Heart right ventricle (tissue), 16 donors: ENCODE measurements around the gene ZMIZ1. TPM values are rescaled to one million over a fixed set of nuclear protein-coding genes. Genes with fewer than 3 reads are reported as not detected.

Experiments
- ATAC-seq, 8 donors: fragments of 200-7000 bp; cut with Tn5 transposase; one replicate each; pipeline ENCODE4 v1.9.1; 2020; ENCODE audit warnings: mild to moderate bottlenecking in 8 of 8, moderate library complexity in 8 of 8, moderate number of reproducible peaks in 1 of 8
- DNase-seq, 2 donors: peaks; one replicate each; pipeline ENCODE4 v3.0.0-alpha.2; 2020
- H3K27ac ChIP-seq, 10 donors: fragments of 200-600 bp; sonication (generic) in 2 of 10; one replicate each; pipeline versions ENCODE4 v1.5.0 to v1.8.0; 2020 to 2022; ENCODE audit warnings: mild to moderate bottlenecking in 3 of 10
- H3K27me3 ChIP-seq, 7 donors: fragments of 200-600 bp; one replicate each; pipeline ENCODE4 v1.8.0; 2021 to 2022; ENCODE audit warnings: mild to moderate bottlenecking in 2 of 7
- H3K36me3 ChIP-seq, 9 donors: fragments of 200-600 bp; sonication (generic) in 1 of 9; one replicate each; pipeline versions ENCODE4 v1.5.0 to v1.8.0; 2020 to 2022; ENCODE audit warnings: mild to moderate bottlenecking in 2 of 9
- H3K4me1 ChIP-seq, 9 donors: fragments of 200-600 bp; sonication (generic) in 1 of 9; one replicate each; pipeline versions ENCODE4 v1.5.0 to v1.8.0; 2020 to 2022; ENCODE audit warnings: mild to moderate bottlenecking in 4 of 9
- H3K4me3 ChIP-seq, 10 donors: fragments of 200-600 bp; sonication (generic) in 2 of 10; one replicate each; pipeline versions ENCODE4 v1.5.0 to v1.8.0; 2020 to 2022; ENCODE audit warnings: mild to moderate bottlenecking in 7 of 10, moderate library complexity in 2 of 10
- H3K9me3 ChIP-seq, 11 donors: fragments of 200-600 bp in 10 of 11; sonication (generic) in 2 of 11; one replicate each; pipeline versions ENCODE4 v1.5.0 to v1.8.0; 2013 to 2022; ENCODE audit warnings: mild to moderate bottlenecking in 2 of 11, control low read depth in 1 of 11, moderate library complexity in 1 of 11
- CTCF ChIP-seq, 9 donors: fragments of 200-600 bp; sonication (generic) in 2 of 9; IDR thresholded peaks; one replicate each; pipeline versions ENCODE4 v1.5.0 to v1.8.0; 2021 to 2022; ENCODE audit warnings: antibody characterized with exemption in 9 of 9, mild to moderate bottlenecking in 5 of 9, moderate library complexity in 1 of 9
- WGBS, 2 donors: extraction: QIAGEN DNeasy Blood & Tissue Kit; methylation state at CpG; one replicate each; pipeline ENCODE4 v1.1.7; 2013; ENCODE audit warnings: inconsistent platforms in 1 of 2; 5-methylcytosine and 5-hydroxymethylcytosine counted together
- intact Hi-C, 10 donors: fragments of 100-400 bp; cut with DNase I; formaldehyde crosslinking; loops; one replicate each; pipeline versions ENCODE4 v1.11.1 to v1.14.2; 2022
- polyA plus RNA-seq, 2 donors: library from polyadenylated mRNA; stranded (reverse); fragments of 200-250 nt; gene quantifications; one replicate each; pipeline ENCODE4 v1.2.3, GENCODE V29; 2013
- total RNA-seq, 10 donors: library from RNA; stranded (reverse); fragmentation: NEBNext Ultra II Directional in 3 of 10; extraction: Animal tissue kit (Norgen Biotek cat#: 25700) in 3 of 10; gene quantifications; one replicate each; pipeline versions ENCODE4 v1.2.1 to v1.2.4, GENCODE V29; 2021 to 2023
- donor health status: Arrhythmogenic right ventricular cardiomyopathy.
- donor health status: ischemic (EF 13 %, LVEDD 7.1; RV severe dilation, severe dysfunction).
- donor health status: healthy with polysubstance abuse.
- donor health status: DM: no; HTN: yes; CAD: no.
- donor health status: DM: no; HTN: no; CAD: no.
- donor health status: ischemic (EF 25% LVEDD 6.9; RV normal size, moderate dysfunction).
- donor health status: ischemic (EF 25% LVEDD 5.7; RV mildly dilated, moderate dysfunction).
- donor health status: healthy.
- donor health status: DM: yes; HTN: yes; CAD: no.
- donor health status: Ischemic cardiomyopathy.
- donor health status: ischemic (EF 35%, LVEDD 5.7; RV mildly dilated, moderate dysfunction).
- donor health status: nonischemic (EF 11% LVEDD 7.7; RV severe dilation, severe dysfunction).
- donor health status: DM: yes; HTN: yes; CAD: no.
- donor health status: PGD.
- donor health status: ischemic (EF 29% LVEDD 5.4; RV normal size, mild dysfunction).
- donor health status: nonischemic (EF 23%, LVEDD 6.1; RV moderate dilation, normal function).

Gene ZMIZ1
- total and polyA plus RNA-seq, 12 donors: 24.2 to 61.5 (median 49.8) TPM

- Histone ChIP-seq H3K27me3 (no peaks in the 10 kb centered on the region), H3K9me3 (peaks cover 0 to 6% (median 0%) of the 10 kb centered on the region in 11 donors), H3K4me1 (peaks cover 60 to 100% (median 87%) of the 10 kb centered on the region in 9 donors), H3K4me3 (no peak overlapping the region), H3K27ac (peak overlapping the region in 6 of 10 donors; percentile 4 to 85 (median 32)), H3K36me3 (peaks cover 0 to 36% (median 8%) of the 10 kb centered on the region in 9 donors)
- ATAC-seq: peak in 1 of 8 donors; percentile 5
- intact Hi-C loops: loop anchor here in 9 of 10 donors (5.0 to 10.0 kb wide), 14 partner anchors 33 to 1145 kb away; no protein-coding TSS in a partner anchor
- WGBS, 2 donors: 83 to 90% methylated on average over 10 of the region's 10 CpGs
- no peak for TF ChIP-seq CTCF (IDR thresholded peaks at IDR 0.05)
- no peak for DNase-seq
Measured at GRCh38 chr10:79189853-79190435, 121.2 kb downstream of the ZMIZ1 start.

GRCh38 chr10:79190740-79191261 lies 122.0 kb downstream of the ZMIZ1 start:
- DNase-seq: no peak
- H3K27me3 ChIP-seq: no peaks in the 10 kb centered on the region
- peak overlapping the region in 8 of 10 donors; percentile 21 to 85 (median 53) for H3K27ac ChIP-seq
- H3K9me3 ChIP-seq: peaks cover 0 to 6% (median 0%) of the 10 kb centered on the region in 11 donors
- H3K4me1 ChIP-seq: peaks cover 57 to 100% (median 86%) of the 10 kb centered on the region in 9 donors
- intact Hi-C loops: loop anchor here in 9 of 10 donors (5.0 to 10.0 kb wide), 14 partner anchors 34 to 1146 kb away; no protein-coding TSS in a partner anchor
- ATAC-seq: no peak
- H3K36me3 ChIP-seq: peaks cover 0 to 36% (median 8%) of the 10 kb centered on the region in 9 donors
- WGBS, 2 donors: 70 to 73% methylated on average over 1 of the region's 1 CpG
- TF ChIP-seq CTCF (IDR thresholded peaks at IDR 0.05): no peak
- no peak overlapping the region for H3K4me3 ChIP-seq

- H3K4me1 ChIP-seq: peaks cover 48 to 100% (median 80%) of the 10 kb centered on the region in 9 donors
- WGBS, 2 donors: 49 to 56% methylated on average over 4 of the region's 4 CpGs
- H3K9me3 ChIP-seq: peaks cover 0 to 6% (median 0%) of the 10 kb centered on the region in 11 donors
- no peak for DNase-seq
- peak overlapping the region; percentile 12 to 85 (median 53) for H3K27ac ChIP-seq
- intact Hi-C loops: loop anchor here in 9 of 10 donors (5.0 to 10.0 kb wide), 14 partner anchors 35 to 1147 kb away; no protein-coding TSS in a partner anchor
- TF ChIP-seq CTCF (IDR thresholded peaks at IDR 0.05): no peak
- no peak overlapping the region for H3K4me3 ChIP-seq
- peaks cover 0 to 42% (median 6%) of the 10 kb centered on the region in 9 donors for H3K36me3 ChIP-seq
- no peaks in the 10 kb centered on the region for H3K27me3 ChIP-seq
- peak in 1 of 8 donors; percentile 5 for ATAC-seq
Measured at GRCh38 chr10:79191951-79192676, 123.3 kb downstream of the ZMIZ1 start.

GRCh38 chr10:79192677-79193003 lies 123.9 kb downstream of the ZMIZ1 start:
- Histone ChIP-seq H3K9me3 (peaks cover 0 to 6% (median 0%) of the 10 kb centered on the region in 11 donors), H3K36me3 (peaks cover 0 to 39% (median under 1%) of the 10 kb centered on the region in 9 donors), H3K4me3 (no peak overlapping the region), H3K4me1 (peaks cover 46 to 96% (median 75%) of the 10 kb centered on the region in 9 donors), H3K27ac (peak overlapping the region; percentile 12 to 85 (median 53)), H3K27me3 (no peaks in the 10 kb centered on the region)
- TF ChIP-seq CTCF (IDR thresholded peaks at IDR 0.05): no peak
- no peak for DNase-seq
- 45 to 53% methylated on average over 4 of the region's 4 CpGs for WGBS, 2 donors
- ATAC-seq: peak in 5 of 8 donors; percentile 14 to 55 (median 24)
- intact Hi-C loops: loop anchor here in 9 of 10 donors (5.0 to 10.0 kb wide), 14 partner anchors 35 to 1148 kb away; no protein-coding TSS in a partner anchor
